ENCODE results near the gene TENT4B.
"Not testable (repeated sequence)": the region's sequence is repeated elsewhere in the genome, so short reads cannot be mapped to it uniquely, and the experiment has no call there.

The TENT4B gene

DNA sequence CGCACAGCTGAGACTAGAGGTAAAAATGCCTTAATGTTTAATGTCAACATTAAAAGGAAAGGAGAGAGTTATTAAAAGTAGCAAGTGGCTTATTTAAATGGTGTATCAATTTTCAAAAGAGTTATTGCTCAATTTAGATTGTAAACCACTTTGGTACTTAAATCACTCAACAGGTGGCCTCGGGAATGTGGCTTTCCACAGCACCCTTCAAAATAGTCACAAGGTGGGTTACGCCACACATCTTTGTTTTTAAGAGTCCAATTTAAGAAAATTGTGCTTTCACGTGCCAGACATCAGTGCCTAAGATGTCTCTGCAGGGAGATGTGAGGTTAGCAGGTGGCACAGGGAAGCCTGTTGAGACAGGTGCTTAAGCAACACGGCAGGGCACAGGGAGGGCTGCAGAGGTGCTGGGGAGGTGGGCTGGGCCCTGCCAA, 85.8 kb downstream of the TENT4B start:
- peak; percentile 55 for DNase-seq

DNA sequence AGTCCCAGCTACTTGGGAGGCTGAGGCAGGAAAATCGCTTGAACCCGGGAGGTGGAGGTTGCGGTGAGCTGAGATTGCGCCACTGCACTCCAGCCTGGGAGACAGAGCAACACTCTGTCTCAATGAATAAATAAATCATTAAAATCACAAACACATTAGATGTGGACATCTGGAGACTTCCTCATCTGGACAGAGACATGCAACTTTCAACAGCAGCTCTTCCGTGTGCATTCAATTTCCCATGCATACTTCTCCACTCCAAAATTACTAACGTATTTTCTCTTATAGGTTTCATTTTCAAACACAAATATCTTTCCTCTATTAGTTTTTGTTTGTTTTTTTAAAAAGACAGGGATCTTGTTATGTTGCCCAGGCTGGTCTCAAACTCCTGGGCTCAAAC, 89.9 kb downstream of the TENT4B start:
- not testable (repeated sequence) for DNase-seq

DNA sequence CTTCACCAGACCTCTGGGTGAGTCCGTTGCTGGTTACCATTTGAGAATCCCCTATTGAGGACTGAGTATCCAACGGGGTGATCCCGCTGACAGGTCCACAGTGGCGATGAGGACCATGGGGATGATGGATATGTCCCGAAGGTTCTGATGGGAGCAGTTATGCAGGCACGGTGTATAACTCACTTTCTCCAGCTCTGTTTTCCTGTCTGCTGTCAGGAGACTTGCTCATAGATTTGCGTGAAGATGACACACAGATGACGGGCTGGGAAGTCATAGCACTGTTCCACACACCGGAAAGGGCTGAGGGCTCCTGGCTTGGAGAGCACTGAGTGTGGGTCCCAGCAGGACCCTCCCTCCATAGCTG, 91.0 kb downstream of the TENT4B start:
- DNase-seq, result no peak

DNA sequence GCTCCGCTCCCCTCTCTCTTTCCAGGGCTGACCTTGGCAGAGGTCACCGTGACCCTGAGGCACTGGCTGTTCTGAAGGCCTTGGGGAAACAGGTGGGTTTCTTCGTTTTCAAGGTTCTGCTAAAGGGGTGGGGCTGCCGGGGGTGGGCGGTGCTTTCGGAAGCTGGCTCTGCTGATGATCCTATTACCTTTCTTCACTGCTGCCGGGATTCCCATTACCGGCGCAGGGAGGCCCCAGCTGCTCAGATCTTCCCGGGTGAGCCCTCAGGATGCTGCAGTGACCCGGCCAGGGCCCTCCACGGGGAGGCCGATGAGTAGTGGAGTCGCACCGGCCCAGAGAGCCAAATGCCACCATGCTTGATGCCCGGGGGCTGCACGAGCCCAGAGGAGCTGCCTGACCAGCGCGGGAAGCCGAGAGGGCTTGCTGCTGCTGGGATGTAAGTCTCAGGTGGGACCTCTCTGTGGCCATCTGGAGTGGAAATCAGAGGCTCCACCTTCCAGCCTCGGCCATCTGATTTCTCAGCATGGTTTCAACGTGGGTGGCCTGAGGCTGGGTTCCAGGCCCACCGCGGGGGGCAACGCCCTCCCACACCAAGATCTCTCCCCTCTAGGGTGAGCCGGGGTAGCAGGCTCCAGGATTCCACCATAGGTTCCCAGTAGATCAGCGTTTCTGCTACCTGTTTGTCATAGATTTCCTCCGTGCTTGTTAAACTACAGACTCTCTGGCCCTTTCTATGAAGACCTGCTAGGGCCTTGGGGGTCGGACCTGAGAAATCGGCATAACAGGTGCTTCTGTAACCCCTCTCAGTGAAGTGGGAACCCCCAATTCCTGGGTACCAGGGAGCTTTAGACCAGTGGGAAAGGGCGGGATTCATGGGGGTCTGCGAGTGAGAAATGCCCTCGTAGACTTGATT, 91.7 kb downstream of the TENT4B start:
- DNase-seq, result no peak

DNA sequence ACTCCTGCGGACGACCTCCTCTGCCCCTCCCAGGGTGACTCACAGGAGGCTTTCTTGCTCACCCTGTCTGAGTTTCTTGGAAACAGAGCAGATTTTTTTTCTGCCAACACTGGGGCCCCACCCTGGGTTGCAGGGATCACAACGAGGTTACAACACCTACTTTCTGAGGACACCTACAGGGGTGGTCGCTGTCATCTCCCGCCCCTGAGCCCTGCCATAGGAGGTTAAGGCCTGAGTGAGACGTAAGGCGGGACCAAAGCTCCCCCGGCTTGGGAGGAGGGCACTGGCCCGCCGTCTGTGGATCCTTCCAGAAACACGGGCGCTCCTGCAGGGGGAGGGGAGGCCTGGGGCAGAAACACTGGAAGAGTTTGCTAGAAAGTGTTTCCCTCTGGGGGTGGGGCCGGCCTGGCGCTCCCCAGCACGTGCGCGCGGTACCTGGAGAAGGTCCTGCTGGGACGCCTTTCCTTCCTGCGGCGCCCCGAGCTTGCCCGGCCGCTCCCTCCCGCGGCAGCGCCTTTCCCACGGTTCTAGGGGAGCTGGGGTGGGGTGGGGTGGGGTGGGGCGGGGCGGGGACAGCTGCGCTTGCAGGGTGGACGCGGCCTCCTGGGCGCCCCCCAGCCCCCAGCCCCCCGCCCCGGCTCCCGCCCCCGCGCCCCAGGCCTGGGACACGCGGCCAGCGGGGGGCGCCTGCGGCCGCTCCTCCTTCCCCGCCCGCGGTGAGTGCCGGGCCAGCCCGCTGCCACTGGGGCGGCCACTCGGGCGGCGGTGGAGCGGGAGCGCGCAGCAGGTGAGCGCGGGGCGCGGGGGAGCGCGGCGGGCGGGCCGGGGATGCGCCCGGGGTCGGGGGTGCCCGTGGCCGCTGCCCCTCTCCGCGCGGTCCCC, 92.6 kb downstream of the TENT4B start:
- DNase-seq, result peak; percentile 49

DNA sequence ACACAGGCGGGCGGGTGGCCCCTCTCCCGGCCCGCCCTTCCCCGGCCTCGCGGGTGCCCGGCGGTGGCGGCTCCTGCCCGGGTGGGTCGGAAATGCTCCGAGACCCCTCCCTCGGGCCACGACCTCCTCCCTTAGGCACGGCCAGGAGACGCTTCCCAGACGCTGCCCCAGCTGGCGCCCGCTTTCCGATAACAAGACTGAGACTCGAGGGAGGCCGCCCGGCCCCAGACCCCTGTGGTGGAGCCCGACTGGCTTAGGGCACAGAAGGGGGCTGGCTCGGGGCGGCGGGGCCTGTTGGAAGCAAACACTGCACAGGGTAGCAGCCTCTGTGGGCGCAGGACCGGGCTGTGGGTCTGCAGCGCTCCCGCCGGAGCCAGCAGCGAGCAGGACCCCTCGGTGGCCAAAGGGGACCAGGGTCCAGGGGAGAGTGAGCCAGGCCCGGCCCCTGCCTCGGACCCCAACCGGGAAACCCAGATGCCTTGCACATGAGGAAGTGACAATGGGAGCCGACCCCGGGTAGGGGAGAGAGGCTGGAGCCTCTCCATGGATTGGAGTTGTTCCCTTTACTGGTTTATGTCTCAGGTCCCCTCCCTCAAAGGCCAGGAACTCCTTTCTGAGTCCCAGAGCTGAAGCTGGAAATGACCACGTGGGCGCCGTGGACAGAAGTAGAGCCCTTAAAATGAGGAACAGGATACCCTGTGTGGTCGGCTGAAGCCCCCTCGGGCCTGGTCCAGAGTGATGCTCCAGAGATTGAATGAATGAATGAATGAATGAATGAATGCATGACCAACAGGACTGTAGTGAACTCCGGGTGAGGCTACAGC, 93.4 kb downstream of the TENT4B start:
- DNase-seq, result no peak

DNA sequence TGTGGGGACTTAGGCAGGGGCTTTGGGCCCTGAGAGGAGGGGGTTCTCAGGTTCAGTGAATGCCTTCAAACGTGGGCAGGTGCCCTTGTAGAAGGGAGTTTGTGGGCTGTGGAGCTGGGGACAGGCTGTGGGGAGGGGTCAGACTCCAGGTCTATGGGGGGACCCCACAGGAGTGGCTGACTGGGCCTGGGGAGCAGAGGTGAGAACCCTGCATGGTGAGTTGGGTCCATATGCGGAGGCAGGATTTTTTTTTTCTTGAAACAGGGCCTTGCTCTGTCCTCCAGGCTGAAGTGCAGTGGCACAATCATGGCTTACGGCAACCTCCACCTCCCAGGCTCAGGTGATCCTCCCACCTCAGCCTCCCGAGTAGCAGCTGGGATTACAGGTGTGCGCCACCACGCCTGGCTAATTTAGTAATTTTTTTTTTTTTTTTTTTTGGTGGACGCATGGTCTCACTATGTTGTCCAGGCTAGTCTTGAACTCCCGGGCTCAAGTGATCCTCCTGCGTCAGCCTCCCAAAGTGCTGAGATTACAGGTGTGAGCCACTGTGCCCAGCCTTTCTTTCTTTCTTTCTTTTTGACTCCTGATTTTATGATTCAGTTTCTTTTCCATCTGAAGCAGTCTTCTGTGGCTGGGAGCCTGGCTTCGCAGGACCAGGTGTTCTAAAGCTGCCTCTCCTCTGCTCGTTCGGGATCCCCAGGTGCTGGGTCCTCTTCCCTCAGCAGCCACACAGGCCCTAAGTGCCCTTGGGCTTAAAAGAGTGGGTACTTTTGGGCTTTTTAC, 94.2 kb downstream of the TENT4B start:
- DNase-seq, result no peak

DNA sequence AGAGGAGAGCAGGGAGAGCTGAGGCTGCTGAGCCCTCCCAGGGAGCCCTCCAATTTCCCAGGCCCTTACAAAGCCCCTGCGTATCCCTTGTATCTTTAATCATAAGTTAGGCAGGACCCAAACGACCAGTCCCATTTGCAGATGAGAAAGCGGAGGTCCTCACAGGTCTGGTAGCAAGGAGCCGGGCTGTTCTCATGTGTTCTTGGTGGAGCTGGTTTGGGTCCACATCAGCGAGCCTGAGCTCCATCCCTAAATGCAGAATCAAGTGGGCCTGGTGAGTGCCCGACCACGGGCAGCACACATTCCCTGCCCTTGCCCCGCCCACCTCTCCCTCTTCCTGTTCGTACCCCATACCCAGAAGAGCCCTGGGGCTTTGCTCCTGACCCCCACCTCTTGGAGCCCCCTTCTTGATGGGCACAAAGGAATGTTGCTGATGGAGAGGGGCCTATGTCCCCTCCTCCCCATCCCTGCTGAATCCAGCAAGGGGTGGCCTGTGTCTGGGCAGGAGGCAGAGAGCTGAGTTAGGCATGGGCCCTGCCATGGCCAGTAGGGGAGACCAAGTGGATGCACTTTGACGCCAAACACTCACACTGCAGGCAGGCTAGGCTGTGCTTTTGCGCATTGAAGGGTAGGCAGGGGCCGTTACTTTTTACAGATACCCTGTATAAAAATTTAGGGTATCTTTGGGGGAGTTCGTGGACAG, 95.0 kb downstream of the TENT4B start:
- DNase-seq, result no peak

DNA sequence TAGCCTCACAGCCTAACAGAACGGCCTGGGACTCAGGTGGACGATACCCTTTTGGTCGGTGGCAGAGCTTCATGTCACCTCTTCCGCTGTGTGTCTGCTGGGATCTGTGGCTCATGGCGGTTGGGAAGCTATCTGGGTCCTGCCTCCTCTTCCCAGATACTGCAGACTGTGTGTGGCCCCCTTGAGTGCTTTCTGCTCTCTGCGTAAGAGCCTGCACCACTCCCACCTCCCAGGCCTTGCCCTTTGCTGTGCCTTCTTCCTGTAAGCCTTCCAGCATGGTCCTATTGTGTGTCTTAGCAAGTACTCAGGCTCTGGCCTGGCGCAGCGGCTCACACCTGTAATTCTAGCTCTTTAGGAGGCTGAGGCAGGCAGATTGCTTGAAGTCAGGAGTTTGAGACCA, 95.7 kb downstream of the TENT4B start:
- DNase-seq, result no peak

DNA sequence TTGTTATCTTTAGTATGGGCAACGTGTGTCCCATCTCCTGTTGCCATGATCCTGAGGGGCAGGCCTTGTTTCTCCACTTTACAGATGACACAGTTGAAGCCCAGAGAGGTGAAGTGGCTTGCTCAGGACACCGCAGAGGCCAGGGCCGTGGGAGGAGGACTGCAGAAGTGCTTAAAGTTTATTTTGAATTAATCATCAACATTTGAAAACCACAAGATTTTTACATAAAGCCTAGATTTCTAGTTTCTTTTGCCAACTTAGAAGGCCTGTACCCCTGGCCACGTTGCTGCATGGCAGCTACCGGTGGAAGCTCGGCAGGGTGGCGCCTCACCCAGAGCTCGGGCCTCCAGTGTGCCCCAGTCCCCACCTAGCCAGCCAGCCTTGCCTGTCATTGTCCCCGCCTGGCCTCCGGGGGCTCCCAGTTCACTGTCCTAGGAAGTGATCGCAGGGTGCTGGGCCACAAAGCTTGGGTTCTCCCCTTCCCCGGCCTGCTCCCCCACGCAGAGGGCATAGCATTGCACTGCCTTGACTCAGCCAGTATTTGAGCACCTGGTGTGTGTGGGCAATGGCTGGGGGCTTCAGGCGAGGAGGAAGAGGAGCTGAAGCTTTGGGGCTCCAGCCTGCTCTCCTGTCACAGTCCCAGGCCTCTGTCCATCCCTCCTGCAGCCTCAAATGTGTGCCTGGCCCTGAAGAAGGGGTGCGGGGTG, 98.4 kb downstream of the TENT4B start:
- DNase-seq, result no peak

DNA sequence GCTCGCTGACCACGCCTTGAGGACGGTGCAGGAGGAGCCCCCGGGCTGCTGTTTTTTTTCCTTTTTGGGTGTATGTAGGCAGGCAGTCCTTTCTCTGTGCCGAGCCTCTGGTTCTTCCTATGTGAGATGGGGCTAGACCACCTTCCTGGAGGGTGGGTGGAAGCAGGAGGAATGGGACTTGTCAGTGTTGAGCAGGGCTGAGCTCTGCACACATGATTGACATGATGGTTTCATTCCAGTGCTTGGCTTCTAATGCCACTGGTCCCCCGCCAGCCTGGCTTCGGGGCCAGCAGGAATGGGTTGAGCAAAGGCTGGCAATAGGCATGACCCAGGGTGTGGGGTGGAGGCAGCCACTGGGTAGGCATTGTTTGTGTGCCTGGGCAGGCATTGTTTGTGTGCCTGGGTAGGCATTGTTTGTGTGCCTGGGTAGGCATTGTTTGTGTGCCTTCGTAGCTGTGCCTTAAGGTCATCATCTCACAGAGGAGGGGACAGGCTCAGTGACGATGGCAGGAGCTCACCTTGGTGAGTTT, 99.0 kb downstream of the TENT4B start:
- no peak for DNase-seq

DNA sequence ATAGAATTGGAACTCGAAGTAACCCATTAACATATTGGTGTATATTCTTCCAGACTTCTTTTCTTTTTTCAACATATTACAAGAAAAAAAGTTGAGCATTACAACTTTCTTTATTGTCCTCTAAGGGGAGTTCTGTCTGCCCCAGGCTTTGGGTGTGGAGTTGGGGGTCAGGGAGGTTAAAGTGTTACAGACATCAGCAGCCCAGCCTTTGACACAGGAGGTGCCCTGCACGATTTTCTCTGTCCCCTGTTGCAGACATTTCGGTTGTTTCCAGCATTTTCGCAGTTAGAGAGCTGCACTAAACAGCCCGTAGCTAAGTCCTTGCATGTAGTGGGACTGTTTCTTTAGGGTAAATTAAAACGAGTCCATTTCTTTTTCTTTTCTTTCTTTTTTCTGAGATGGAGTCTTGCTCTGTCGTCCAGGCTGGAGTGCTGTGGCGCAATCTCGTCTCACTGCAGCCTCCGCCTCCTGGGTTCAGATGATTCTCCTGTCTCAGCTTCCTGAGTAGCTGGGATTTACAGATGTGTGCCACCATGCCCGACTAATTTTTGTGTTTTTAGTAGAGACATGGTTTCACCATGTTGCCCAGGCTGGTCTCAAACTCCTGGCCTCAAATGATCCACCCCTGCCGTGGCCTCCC, 99.9 kb downstream of the TENT4B start:
- DNase-seq, result no peak

DNA sequence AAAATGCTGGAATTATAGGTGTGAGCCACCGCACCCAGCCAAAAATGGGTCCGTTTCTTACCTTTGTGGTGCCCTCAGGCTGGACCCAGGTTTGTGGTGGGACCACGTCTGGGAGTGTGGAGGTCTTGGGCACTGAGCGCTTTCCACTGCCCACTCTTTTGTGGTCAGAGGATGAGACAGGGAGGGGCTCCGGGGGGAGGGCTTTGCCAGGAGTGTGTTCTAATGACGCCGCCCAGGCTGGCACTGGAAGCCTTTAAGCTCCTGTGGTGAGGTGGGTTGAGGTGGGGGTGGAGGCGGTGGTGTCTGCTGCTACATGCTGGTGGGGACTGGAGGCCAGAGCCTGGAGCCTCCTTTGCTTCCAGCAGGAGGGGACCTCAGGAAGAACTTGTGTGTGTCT, 100.4 kb downstream of the TENT4B start:
- no peak for DNase-seq

DNA sequence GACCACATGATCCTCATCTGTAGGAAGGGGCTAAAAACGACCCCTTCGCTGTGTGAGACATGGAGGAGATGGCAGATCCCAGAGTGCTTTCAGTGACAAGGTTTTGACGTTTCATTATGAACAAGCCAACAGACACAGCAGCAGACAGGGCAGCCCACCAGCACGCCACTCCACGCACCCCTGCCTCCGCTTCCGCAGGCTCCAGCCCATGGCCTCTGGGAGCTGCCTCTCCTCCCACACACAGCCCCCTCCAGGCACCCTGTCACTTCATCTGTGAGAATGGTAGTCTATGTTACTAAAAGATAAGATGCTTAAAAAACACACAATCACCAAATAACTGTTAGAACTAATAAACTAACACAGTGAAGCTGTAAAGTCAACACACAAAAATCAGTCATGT, 101.0 kb downstream of the TENT4B start:
- DNase-seq, result no peak

DNA sequence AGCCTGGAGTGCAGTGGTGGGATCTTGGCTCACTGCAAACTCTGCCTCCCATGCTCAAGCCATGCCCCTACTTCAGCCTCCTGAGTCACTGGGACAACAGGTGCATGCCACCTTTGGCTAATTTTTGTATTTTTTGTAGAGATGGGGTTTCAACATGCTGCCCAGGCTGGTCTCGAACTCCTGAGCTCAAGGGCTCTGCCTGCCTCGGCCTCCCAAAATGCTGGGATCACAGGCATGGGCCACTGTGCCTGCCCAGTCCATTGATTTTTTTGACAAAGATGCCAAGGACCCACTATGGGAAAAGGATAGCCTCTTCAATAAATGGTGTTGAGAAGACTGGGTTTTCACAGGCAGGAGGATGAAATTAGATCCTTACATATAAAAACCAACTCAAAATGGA, 102.4 kb downstream of the TENT4B start:
- no peak for DNase-seq

DNA sequence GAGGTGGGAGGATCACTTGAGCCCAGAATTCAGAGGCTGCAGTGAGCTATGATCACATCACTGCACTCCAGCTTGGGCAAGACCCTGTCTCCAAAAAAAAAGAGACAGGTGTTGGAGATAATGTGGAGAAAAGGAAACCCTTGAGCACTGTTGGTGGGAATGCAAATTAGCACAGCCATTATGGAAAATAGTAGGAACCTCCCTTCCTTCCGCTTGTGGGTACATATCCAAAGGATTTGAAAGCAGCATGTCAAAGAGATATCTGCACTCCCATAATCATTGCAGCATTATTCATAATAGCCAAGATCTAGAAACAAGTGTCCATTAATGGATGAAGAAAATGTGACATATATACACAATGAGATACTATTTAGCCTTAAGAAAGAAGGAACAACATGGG, 103.5 kb downstream of the TENT4B start:
- no peak for DNase-seq

DNA sequence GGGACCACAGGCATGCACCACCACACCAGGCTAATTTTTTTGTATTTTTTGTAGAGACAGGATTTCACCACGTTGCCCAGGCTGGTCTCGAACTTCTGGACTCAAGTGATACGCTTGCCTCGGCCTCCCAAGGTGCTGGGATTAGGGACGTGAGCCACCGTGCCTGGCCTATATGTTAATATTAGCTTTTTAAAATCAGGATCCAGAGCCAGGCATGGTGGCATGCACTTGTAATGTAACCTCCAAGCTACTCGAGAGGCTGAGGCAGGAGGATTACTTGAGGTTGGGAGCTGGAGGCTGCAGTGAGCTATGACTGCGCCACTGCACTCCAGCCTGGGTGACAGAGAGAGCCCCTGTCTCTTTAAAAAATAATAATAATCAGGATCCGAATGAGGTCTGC, 104.8 kb downstream of the TENT4B start:
- DNase-seq, result no peak

DNA sequence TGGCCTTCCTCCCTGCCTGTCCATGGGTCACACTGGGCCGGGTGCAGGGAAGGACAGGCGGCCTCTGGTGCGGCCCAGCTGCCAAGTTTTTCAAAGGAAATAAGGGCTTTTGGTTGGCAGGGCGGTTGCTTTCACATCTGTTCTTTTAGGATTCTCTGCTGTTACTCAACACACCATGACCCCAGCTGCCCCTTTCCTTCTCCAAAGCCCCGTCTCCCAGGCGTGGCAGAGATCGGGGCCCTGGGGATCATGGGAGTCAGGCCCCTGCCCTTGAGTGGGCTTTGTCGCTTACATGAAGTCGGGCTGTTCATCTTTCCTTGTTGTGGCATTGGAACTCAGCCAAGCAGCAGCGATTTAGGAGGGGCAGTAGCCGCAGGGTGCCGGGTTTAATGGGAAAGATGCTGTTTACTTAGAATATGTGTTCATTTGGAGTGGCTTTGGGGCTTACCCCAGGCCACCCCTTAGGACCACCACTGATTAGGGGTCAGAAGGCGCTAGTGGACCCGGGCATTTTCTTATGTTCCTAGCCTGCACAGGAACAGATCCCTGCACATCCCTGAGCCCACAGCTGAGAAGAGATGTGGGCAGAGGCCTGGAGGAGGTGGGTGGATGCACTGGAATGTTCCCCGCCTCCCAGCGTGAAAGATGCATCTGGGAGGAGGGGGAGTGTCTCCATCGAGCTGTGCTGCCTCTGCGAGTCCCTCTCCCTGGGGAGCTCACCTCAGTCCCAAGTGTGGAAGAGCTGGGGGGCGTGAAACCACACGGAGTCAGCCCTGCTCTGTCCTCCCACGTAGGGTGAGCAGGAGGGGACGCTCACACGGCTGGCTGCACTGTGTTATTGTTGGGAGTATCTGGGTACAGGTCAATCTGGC, 106.5 kb downstream of the TENT4B start:
- DNase-seq, result no peak
